GM12891 (cell line): ENCODE data around the gene KRT15.

Experiments used
- PAX5 ChIP-seq: IDR thresholded peaks from 2 replicates; pipeline ENCODE4 v1.6.1; 2011; ENCODE audit warnings: low read length, moderate library complexity, mild to moderate bottlenecking; ENCODE audit not compliant: insufficient read depth, severe bottlenecking
- POLR2A ChIP-seq: IDR thresholded peaks from 2 replicates; pipeline ENCODE4 v1.6.1; 2011; ENCODE audit warnings: low read depth, low read length, control low read depth
- POLR2AphosphoS5 ChIP-seq: IDR thresholded peaks from 2 replicates; pipeline ENCODE4 v1.6.1; 2011; ENCODE audit warnings: low read depth, low read length, control low read depth
- POU2F2 ChIP-seq: IDR thresholded peaks from 2 replicates; pipeline ENCODE4 v1.6.1; 2011; ENCODE audit warnings: low read depth, mild to moderate bottlenecking, control low read depth, low read length, moderate library complexity
- SPI1 ChIP-seq: IDR thresholded peaks from 2 replicates; pipeline ENCODE4 v1.6.1; 2011; ENCODE audit warnings: low read depth, low read length, control low read depth
- TAF1 ChIP-seq: IDR thresholded peaks from 2 replicates; pipeline ENCODE4 v1.6.1; 2011; ENCODE audit warnings: low read depth, low read length, control low read depth

GRCh38 chr17:41486316-41486715 is 32.4 kb downstream of the KRT15 start:
- TF ChIP-seq POLR2A (no peak), TAF1 (no peak), POLR2AphosphoS5 (no peak), SPI1 (no peak), PAX5 (no peak), POU2F2 (no peak)
